ENCODE results near the gene TBX21. TPM values are rescaled to one million over a fixed set of nuclear protein-coding genes. Genes with fewer than 3 reads are reported as not detected.
A peak's percentile ranks its signal among the peaks of the same experiment; 100 is the strongest.

The TBX21 gene
- total RNA-seq, 4 donors from 2014 or later, result 0.80 TPM; not detected in 3

DNA sequence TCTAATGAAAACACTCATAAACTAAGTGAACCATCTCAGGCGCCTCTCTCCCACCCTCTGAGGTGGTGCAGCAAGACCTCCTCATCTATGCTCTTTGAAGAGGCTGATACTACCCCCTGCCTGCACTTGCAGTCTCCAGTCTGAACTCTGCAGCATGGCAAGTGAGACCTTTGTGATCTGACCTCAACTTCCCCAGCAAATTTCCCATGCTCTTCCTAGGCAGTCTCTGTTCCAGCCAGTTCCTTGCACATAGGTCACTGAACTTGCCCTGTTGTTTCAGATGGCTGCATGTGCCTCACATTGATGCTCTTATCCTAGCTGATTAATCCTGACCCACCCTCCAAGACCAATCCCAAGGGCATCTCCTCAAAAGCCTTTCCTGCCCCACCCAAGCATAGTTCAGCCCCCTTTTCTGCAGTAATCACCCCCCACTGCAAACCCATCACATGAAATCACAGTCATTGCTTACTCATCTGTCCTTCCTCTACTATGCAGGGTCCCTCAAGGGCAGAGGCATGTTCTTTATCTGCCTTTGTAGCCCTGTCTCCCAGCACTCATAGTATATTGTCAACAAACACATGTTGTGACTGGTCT is 42.0 kb downstream of the TBX21 start:
- no peak for DNase-seq (ENCODE audit: low spot score in 2 of 2)
- H3K4me3 ChIP-seq, result no peak overlapping the region
- no peaks in the 10 kb centered on the region for H3K9me3 ChIP-seq
- WGBS, result 80% methylated on average over 1 of the region's 1 CpG
- H3K27me3 ChIP-seq, result peaks cover 55% of the 10 kb centered on the region
- no peak overlapping the region for H3K27ac ChIP-seq
- H3K4me1 ChIP-seq, result no peaks in the 10 kb centered on the region
- no peaks in the 10 kb centered on the region for H3K36me3 ChIP-seq
- TF ChIP-seq POLR2A (IDR thresholded peaks at IDR 0.05), result no peak
- TF ChIP-seq, protein P1, sequence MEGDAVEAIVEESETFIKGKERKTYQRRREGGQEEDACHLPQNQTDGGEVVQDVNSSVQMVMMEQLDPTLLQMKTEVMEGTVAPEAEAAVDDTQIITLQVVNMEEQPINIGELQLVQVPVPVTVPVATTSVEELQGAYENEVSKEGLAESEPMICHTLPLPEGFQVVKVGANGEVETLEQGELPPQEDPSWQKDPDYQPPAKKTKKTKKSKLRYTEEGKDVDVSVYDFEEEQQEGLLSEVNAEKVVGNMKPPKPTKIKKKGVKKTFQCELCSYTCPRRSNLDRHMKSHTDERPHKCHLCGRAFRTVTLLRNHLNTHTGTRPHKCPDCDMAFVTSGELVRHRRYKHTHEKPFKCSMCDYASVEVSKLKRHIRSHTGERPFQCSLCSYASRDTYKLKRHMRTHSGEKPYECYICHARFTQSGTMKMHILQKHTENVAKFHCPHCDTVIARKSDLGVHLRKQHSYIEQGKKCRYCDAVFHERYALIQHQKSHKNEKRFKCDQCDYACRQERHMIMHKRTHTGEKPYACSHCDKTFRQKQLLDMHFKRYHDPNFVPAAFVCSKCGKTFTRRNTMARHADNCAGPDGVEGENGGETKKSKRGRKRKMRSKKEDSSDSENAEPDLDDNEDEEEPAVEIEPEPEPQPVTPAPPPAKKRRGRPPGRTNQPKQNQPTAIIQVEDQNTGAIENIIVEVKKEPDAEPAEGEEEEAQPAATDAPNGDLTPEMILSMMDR (IDR thresholded peaks at IDR 0.05), result no peak
- no peak for TF ChIP-seq POLR2AphosphoS5 (IDR thresholded peaks at IDR 0.05)
- no peak for TF ChIP-seq EP300 (IDR thresholded peaks at IDR 0.05)

DNA sequence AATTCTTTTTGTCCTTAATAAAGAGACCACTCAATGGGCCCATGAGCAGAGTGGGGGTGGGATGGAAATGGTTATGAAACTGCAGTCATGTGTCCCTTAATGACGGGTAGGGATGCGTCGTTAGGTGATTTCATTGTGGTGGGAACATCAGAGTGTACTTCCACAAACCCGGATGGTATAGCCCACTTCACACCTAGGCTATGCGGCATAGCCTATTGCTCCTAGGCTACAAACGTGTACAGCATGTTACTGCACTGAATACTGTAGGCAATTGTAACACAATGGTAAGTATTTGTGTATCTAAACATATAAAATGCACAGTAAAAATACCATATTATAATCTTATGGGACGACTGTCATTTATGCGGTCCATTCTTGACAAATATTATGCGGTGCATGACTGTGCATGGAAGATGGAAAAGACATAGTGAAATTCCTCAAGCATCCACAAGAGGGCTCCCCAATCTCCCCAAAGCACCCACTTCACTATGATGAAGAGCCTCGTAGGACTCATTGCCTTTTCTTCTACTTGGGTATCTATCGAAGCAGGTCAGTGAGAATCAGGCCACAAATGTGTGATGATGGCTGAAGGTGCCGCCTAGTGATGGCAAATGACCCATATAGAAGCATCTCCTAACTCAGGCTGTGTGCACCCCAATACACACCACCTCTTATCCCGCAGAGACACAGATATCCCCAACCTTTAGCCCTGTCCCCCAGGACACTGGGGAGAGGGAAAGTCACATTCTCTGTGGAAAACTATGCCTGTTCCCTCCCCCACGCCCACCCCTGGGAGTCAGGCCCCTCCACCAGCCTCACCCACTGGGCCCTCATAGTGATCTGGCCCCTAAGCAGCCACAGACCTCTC is 43.5 kb downstream of the TBX21 start:
- peaks cover 58% of the 10 kb centered on the region for H3K27me3 ChIP-seq
- H3K4me3 ChIP-seq, result no peak overlapping the region
- no peak for DNase-seq (ENCODE audit: low spot score in 2 of 2)
- H3K9me3 ChIP-seq, result no peaks in the 10 kb centered on the region
- no peaks in the 10 kb centered on the region for H3K4me1 ChIP-seq
- 54% methylated on average over 14 of the region's 14 CpGs for WGBS
- no peaks in the 10 kb centered on the region for H3K36me3 ChIP-seq
- TF ChIP-seq, protein P1 (IDR thresholded peaks at IDR 0.05), result peak; percentile 4 to 57
- TF ChIP-seq POLR2A (IDR thresholded peaks at IDR 0.05), result no peak
- no peak overlapping the region for H3K27ac ChIP-seq

GRCh38 chr17:47778184-47778635 is 45.2 kb downstream of the TBX21 start:
- H3K4me3 ChIP-seq, result no peak overlapping the region
- no peaks in the 10 kb centered on the region for H3K4me1 ChIP-seq
- no peak for DNase-seq (ENCODE audit: low spot score in 2 of 2)
- TF ChIP-seq, protein P1 (IDR thresholded peaks at IDR 0.05), result no peak
- TF ChIP-seq EP300 (IDR thresholded peaks at IDR 0.05) (no peak), POLR2AphosphoS5 (IDR thresholded peaks at IDR 0.05) (no peak), POLR2A (IDR thresholded peaks at IDR 0.05) (no peak)
- H3K27ac ChIP-seq, result no peak overlapping the region
- H3K9me3 ChIP-seq, result no peaks in the 10 kb centered on the region
- peaks cover 50% of the 10 kb centered on the region for H3K27me3 ChIP-seq
- H3K36me3 ChIP-seq, result no peaks in the 10 kb centered on the region
- 33% methylated on average over 25 of the region's 45 CpGs for WGBS

DNA sequence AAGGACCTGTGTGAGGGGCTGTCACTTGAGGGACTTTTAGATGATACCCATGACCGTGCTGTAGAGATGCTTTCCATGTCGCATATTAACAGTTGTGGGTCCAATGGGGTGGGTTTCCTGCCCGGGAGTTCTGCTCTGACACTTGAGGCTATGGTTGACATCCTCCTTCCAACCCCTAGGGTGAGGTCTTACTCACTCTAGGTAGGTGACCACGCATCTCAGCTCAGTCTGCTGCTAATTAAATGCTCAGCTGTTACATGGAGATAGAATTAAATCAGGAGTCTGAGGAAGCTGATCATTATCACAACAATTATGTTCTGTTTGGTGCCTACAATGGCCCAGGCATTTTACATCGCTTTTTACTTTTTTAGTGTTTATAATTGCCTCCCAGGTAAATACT is 48.4 kb downstream of the TBX21 start:
- Histone ChIP-seq H3K27me3 (peaks cover 28% of the 10 kb centered on the region), H3K4me1 (no peaks in the 10 kb centered on the region), H3K4me3 (no peak overlapping the region), H3K27ac (no peak overlapping the region), H3K36me3 (no peaks in the 10 kb centered on the region), H3K9me3 (no peaks in the 10 kb centered on the region)
- no peak for DNase-seq (ENCODE audit: low spot score in 2 of 2)
- WGBS, result 65% methylated on average over 5 of the region's 5 CpGs
- TF ChIP-seq EP300 (IDR thresholded peaks at IDR 0.05) (no peak), POLR2AphosphoS5 (IDR thresholded peaks at IDR 0.05) (no peak), POLR2A (IDR thresholded peaks at IDR 0.05) (no peak)
- TF ChIP-seq, protein P1 (IDR thresholded peaks at IDR 0.05), result no peak

DNA sequence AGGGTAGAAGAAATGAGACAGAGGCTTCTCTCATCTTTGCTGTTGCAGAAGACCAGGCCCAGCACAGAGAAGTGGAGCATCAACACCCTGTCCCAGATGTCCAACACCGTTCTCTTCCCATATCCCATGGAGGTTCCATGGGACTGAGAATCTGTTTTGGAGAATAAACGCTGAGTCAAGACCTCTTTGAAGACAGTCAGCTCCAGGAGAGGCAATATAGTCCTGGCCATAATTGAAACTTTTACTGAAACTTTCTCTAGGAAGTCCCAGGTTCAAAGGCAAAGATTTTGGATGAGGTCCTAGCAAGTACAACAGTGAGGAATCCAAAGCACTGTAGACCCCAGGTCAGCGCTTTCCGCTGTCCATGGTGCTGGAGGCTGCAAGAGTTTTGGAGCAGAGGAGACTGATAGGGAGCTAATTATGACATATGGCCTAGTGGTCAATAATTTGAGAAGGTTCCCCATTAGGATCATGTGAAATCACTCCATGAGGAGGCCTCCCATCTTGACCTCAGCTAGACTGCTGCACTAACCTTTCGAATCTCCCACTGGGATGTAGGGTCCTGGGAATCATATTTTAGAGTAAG is 52.6 kb downstream of the TBX21 start:
- DNase-seq (ENCODE audit: low spot score in 2 of 2), result no peak
- TF ChIP-seq POLR2A (IDR thresholded peaks at IDR 0.05) (no peak), EP300 (IDR thresholded peaks at IDR 0.05) (no peak), POLR2AphosphoS5 (IDR thresholded peaks at IDR 0.05) (no peak)
- TF ChIP-seq, protein P1 (IDR thresholded peaks at IDR 0.05), result no peak
- no peaks in the 10 kb centered on the region for H3K9me3 ChIP-seq
- no peak overlapping the region for H3K27ac ChIP-seq
- H3K36me3 ChIP-seq, result no peaks in the 10 kb centered on the region
- 56% methylated on average over 5 of the region's 5 CpGs for WGBS
- H3K27me3 ChIP-seq, result peaks cover 34% of the 10 kb centered on the region
- H3K4me3 ChIP-seq, result no peak overlapping the region
- H3K4me1 ChIP-seq, result peaks cover 10% of the 10 kb centered on the region

Measured in suprapubic skin (tissue), 4 donors.